IPS-15b (cell line): ENCODE data around the gene NTRK3.

Experiments
- H3K27me3 ChIP-seq: one replicate; pipeline ENCODE4 v1.6.1; 2013; ENCODE audit warnings: low read length; ENCODE audit not compliant: control insufficient read depth, insufficient read depth
- H3K36me3 ChIP-seq: one replicate; pipeline ENCODE4 v1.6.1; 2013; ENCODE audit warnings: low read length; ENCODE audit not compliant: control insufficient read depth, insufficient read depth
- H3K4me1 ChIP-seq: one replicate; pipeline ENCODE4 v1.6.1; 2013; ENCODE audit warnings: mild to moderate bottlenecking, low read length; ENCODE audit not compliant: control insufficient read depth, insufficient read depth
- H3K4me3 ChIP-seq: one replicate; pipeline ENCODE4 v1.5.1; 2013; ENCODE audit warnings: low read depth, low read length
- H3K9ac ChIP-seq: one replicate; pipeline ENCODE4 v1.6.1; 2013; ENCODE audit warnings: low read depth, mild to moderate bottlenecking, low read length
- H3K9me3 ChIP-seq: one replicate; pipeline ENCODE4 v1.6.1; 2013; ENCODE audit warnings: mild to moderate bottlenecking, low read length; ENCODE audit not compliant: control insufficient read depth, insufficient read depth

The NTRK3 gene

DNA sequence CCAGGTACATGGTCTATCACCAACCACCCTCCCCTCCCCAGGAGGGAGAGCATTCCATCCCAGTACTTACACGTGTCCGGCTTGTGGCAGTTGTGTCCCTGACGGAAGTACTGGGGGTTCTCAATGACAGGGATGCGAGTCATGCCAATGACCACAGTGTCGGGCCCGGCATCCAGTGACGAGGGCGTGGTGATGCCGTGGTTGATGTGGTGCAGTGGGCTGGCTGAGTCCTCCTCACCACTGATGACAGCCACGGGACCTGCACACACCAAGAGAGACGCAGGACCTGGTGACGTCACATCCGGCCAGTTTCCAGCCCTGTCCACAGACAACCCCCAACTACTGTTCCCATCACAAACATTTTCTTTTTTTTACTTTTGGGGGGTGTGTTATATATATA, 223.8 kb downstream of the NTRK3 start:
- H3K9me3 ChIP-seq, result no peaks in the 10 kb centered on the region
- no peaks in the 10 kb centered on the region for H3K27me3 ChIP-seq
- peaks cover 19% of the 10 kb centered on the region for H3K4me1 ChIP-seq
- no peaks in the 10 kb centered on the region for H3K36me3 ChIP-seq
- no peak overlapping the region for H3K4me3 ChIP-seq
- H3K9ac ChIP-seq, result no peak overlapping the region

DNA sequence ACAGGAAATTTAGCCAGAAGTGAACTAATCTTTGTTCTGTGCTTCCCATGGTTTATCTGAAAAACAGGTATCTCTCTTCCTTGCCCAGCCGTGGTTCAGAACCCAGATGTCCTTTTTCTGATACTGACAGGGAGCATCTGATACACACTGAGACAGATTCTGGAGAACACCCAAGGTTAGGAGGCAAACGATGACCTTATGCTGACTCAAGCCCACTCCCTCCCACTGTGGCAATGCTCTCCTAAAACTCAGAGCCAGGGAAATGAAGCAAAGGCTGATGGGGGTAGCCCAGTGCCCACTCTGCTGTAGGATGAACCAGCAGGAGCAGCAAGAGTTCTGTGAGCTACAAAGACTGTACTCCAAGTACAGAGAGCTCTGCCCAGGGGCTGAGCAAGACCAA, 225.1 kb downstream of the NTRK3 start:
- Histone ChIP-seq H3K9ac (no peak overlapping the region), H3K36me3 (no peaks in the 10 kb centered on the region), H3K27me3 (no peaks in the 10 kb centered on the region)

DNA sequence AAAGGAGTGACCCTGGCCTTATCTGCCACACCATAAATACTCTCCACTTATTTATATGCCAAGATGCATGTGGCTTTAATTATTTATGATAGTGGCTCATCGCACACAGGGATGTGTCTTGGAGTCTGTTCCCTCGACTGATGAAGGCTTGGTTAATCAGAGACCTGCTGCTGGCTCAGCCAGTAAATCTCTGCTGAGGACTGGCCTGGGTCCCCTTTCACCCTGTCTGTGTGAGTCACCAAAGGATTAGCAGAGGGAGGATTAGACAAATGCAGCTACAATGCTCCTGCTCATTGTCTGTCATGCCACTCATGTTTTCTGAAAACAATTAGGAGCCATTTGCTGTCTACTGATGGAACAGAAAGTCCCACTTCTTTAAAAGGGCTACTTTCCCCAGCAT, 226.8 kb downstream of the NTRK3 start:
- H3K4me1 ChIP-seq, result peaks cover 1% of the 10 kb centered on the region
- no peaks in the 10 kb centered on the region for H3K36me3 ChIP-seq
- H3K27me3 ChIP-seq, result no peaks in the 10 kb centered on the region
- H3K9ac ChIP-seq, result no peak overlapping the region
- H3K4me3 ChIP-seq, result no peak overlapping the region
- no peaks in the 10 kb centered on the region for H3K9me3 ChIP-seq

More for the DNA sequence above, 225.1 kb downstream of the NTRK3 start:
- H3K4me3 ChIP-seq, result no peak overlapping the region
- H3K9me3 ChIP-seq, result no peaks in the 10 kb centered on the region
- H3K4me1 ChIP-seq, result peaks cover 15% of the 10 kb centered on the region

DNA sequence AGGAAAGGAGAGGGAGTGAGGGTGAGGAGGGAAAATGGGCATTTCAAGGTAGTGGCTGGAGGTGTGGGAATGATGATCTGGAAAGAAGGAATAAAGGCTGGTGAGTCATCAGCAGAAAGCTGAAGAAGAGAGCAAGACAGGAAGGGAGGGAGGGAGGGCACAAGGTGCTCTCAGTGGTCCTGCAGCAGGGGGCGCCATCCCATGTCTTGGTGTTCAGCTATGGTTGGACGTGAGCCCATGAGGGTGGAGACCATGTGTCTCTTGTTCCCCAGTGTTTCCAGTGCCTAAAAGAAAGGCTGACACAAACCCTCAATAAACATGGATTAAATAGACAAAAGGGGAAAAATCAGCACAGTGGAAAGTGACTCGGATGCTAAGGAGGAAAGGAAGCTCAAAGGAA, 228.5 kb downstream of the NTRK3 start:
- Histone ChIP-seq H3K9ac (no peak overlapping the region), H3K9me3 (no peaks in the 10 kb centered on the region), H3K4me1 (no peaks in the 10 kb centered on the region), H3K4me3 (no peak overlapping the region), H3K27me3 (no peaks in the 10 kb centered on the region), H3K36me3 (no peaks in the 10 kb centered on the region)

DNA sequence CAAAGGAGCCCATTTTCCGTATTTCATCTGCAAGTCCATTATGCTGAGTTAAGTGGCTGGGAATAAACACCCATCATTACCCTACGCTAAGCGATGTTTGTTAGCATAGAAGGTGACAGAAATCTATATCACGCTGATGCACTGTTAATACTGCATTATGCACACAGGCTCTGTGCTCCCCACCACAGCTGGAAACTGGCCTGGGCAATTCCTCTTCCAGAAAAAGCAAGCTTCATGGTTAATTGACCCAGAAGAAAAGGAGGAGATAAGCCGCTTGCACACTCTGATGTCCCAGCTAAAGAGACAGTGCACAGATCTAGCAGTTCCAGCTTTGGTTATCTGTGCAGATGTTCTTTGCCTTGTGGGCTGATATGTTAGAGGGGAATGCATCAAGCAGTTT, 232.6 kb downstream of the NTRK3 start:
- Histone ChIP-seq H3K27me3 (no peaks in the 10 kb centered on the region), H3K4me3 (no peak overlapping the region), H3K4me1 (no peaks in the 10 kb centered on the region), H3K9ac (no peak overlapping the region), H3K36me3 (no peaks in the 10 kb centered on the region), H3K9me3 (no peaks in the 10 kb centered on the region)

DNA sequence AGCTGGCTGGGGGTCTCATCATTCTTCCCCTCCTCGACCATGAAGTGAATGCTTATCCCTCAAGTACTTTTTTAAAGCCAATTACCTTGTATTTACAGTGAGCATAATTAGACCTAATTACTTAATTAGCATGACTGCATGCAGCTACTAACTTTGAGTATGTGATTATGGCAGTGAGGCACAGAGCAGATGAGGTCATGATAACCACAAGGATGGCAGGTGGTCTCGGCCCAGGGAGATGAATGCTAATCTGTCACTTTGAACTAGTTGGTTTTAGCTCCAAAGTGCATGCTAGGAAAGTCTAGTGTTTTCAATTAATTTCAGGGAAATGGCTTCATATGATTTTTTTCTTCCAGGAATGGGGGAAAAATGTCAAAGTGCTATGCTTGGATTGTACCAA, 233.8 kb downstream of the NTRK3 start:
- H3K4me1 ChIP-seq, result no peaks in the 10 kb centered on the region
- H3K27me3 ChIP-seq, result no peaks in the 10 kb centered on the region
- no peaks in the 10 kb centered on the region for H3K36me3 ChIP-seq
- H3K4me3 ChIP-seq, result no peak overlapping the region
- H3K9me3 ChIP-seq, result no peaks in the 10 kb centered on the region
- no peak overlapping the region for H3K9ac ChIP-seq

DNA sequence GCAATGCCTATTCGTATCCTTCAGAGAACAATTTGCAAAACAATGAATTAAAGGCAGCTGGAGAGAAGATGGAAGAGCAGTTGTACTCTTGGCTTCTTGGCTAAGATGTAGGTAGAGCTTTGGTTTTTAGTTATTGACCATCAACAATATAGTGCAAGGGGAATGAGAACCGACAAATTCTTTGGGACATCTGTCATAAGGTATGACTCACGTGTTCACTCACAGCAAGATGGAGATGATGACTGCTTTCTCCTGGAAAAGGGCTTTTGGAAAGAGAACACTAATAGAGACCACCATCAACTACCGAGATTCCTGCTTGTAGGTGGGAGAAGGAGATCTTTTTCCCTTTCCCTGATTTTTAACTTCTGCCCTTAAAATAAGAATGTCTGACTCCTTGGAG, 234.9 kb downstream of the NTRK3 start:
- no peak overlapping the region for H3K4me3 ChIP-seq
- no peaks in the 10 kb centered on the region for H3K27me3 ChIP-seq
- no peaks in the 10 kb centered on the region for H3K36me3 ChIP-seq
- no peaks in the 10 kb centered on the region for H3K4me1 ChIP-seq
- H3K9me3 ChIP-seq, result no peaks in the 10 kb centered on the region
- H3K9ac ChIP-seq, result no peak overlapping the region

DNA sequence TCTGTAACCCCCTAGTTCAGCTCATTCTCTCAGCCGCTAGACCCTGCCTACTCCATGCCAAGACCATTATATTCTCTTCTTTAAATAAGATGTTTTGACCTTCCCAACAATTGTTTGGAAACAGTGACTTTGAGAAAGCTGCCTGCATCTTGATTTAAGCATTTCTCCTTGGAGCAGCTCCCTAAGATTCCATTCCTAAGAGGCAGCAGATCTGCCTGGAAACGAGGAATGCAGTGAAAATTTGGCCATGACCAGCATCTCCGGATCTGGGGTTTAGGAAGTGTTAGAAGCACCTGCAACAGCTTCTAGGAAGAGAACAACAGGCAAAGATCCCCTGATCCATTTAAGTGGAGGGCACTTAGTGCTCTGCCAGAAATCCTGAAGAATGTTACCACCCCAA, 235.7 kb downstream of the NTRK3 start:
- Histone ChIP-seq H3K4me3 (no peak overlapping the region), H3K27me3 (no peaks in the 10 kb centered on the region), H3K9ac (no peak overlapping the region), H3K36me3 (no peaks in the 10 kb centered on the region), H3K4me1 (peaks cover 4% of the 10 kb centered on the region), H3K9me3 (no peaks in the 10 kb centered on the region)

DNA sequence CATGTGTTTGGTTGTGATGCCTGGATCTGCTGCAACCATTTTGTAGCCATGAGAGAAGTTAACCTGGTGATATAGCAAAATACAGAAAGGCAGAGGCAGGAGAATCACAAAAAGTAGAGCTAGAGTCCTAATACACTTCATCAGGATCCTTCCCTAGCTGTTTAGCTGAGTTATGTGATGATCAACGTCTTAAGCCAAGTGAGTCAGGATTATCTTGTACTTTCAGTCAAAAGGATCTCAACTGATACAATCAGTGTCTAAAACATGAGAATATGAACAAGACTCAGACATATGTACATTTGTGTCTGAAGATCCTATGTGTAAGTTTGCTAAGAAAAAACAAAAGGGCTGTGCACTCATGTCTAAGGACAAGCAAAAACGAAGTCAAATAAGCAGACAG, 236.9 kb downstream of the NTRK3 start:
- Histone ChIP-seq H3K9me3 (no peaks in the 10 kb centered on the region), H3K36me3 (no peaks in the 10 kb centered on the region), H3K4me3 (no peak overlapping the region), H3K9ac (no peak overlapping the region), H3K4me1 (peaks cover 12% of the 10 kb centered on the region), H3K27me3 (no peaks in the 10 kb centered on the region)

DNA sequence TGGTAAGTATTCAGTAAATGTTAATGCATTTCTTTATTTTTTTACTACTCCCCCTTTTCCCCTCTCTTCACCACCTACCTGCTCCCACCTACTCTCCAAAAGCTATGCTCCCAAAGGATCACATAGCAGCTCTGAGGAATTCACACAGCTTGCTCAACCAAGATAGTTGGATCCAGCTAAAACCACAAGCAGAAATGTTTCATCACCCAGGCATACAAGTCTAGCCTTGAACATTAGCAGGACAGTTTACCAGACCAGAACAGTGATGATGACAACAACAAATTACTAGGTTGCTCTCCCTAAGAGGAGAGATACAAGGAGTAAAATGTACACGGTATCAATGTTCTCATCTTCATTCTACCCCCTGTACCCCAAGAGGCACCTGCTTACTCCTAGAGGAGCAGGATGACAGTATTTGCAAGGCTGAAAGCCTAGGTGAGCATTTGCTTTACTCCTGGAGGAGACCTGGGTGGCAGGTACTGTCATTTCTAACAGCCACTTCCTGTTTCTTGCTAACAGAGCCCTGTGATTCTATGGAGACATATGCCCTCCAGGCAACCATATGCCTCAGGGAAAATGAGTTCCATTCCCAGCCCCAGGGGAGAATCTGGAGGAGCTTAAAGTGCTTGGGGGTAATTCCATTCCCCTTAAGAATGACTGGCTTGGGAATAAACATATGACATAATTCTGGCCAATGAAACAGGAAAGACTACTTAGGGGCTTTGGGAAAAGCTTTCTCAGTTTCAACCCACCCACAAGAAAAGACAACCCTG, 237.5 kb downstream of the NTRK3 start:
- Histone ChIP-seq H3K9ac (no peak overlapping the region), H3K4me3 (no peak overlapping the region), H3K27me3 (no peaks in the 10 kb centered on the region), H3K4me1 (peaks cover 12% of the 10 kb centered on the region), H3K9me3 (no peaks in the 10 kb centered on the region), H3K36me3 (no peaks in the 10 kb centered on the region)

DNA sequence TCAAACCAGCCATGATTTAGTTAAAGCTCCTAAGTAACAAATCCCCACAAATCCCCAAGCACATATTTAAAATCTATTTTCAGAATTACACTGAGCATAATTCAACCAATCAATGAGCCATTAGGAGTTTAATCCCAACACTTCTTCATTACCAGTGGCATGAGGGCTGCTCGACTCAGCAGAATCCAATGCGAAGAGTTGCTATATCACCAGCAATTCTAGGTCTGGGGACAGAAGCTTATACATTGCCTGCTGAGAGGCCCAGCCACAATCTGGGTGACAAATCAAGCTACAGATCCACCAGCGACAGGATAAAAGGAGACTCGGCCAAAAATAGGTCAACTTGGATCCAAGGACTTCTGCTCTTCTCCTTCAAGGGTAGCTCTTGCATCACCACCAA, 238.8 kb downstream of the NTRK3 start:
- Histone ChIP-seq H3K9me3 (no peaks in the 10 kb centered on the region), H3K27me3 (no peaks in the 10 kb centered on the region), H3K36me3 (no peaks in the 10 kb centered on the region), H3K4me1 (peaks cover 12% of the 10 kb centered on the region), H3K4me3 (no peak overlapping the region), H3K9ac (no peak overlapping the region)

DNA sequence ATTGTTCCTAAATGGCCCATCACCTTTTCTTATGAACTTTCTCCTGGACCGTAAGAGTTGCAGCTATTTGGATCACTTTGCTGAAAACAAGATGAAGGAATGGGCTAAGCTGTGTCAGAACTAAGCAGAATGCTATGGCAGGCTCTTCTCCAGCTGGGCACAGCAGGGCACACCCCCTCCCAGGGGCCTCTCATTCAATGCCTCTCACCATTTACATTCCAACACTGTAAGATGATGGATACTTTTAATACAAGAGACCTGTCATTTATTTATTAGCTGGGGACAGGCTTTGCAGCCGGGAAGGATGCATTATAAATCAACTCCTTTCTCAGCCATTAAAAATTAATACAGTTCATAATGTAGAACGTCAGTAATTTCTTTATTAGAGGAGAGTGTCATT, 240.1 kb downstream of the NTRK3 start:
- H3K4me3 ChIP-seq, result no peak overlapping the region
- H3K9ac ChIP-seq, result no peak overlapping the region
- no peaks in the 10 kb centered on the region for H3K27me3 ChIP-seq
- H3K9me3 ChIP-seq, result no peaks in the 10 kb centered on the region
- H3K36me3 ChIP-seq, result no peaks in the 10 kb centered on the region
- peaks cover 12% of the 10 kb centered on the region for H3K4me1 ChIP-seq
